Mucosa of descending colon (tissue), 3 donors: Measurements from ENCODE around the gene RPL21. TPM values are rescaled to one million over a fixed set of nuclear protein-coding genes. Genes with fewer than 3 reads are reported as not detected.

ENCODE experiments used
- ATAC-seq: fragments of 200-7000 bp; cut with Tn5 transposase; one replicate; pipeline ENCODE4 v1.9.1; 2020; ENCODE audit warnings: mild to moderate bottlenecking, moderate library complexity
- DNase-seq, 3 donors: peaks; one replicate each; pipeline ENCODE4 v3.0.0-alpha.2; 2020
- H3K36me3 ChIP-seq: fragments of 200-600 bp; one replicate; pipeline ENCODE4 v1.8.0; 2021; ENCODE audit warnings: low read depth, mild to moderate bottlenecking
- H3K4me1 ChIP-seq: fragments of 200-600 bp; one replicate; pipeline ENCODE4 v1.8.0; 2021; ENCODE audit warnings: low read depth, mild to moderate bottlenecking
- H3K4me3 ChIP-seq: fragments of 200-600 bp; one replicate; pipeline ENCODE4 v1.8.0; 2021; ENCODE audit warnings: mild to moderate bottlenecking
- H3K9me3 ChIP-seq: fragments of 200-600 bp; one replicate; pipeline ENCODE4 v1.8.0; 2021; ENCODE audit warnings: mild to moderate bottlenecking
- intact Hi-C, 2 donors: fragments of 100-400 bp; cut with DNase I in 1 of 2; cut with micrococcal nuclease in 1 of 2; formaldehyde crosslinking; loops; one replicate each; pipeline versions ENCODE4 v1.11.0 to v1.11.1; 2022; cut with DNase I, micrococcal nuclease
- long read RNA-seq, 2 donors: library from polyadenylated mRNA; unstranded; transcript quantifications; one replicate each; pipeline ENCODE4 v2.0.0, GENCODE V29; 2019 to 2021
- total RNA-seq, 3 donors: library from RNA; stranded (reverse); fragmentation: NEBNext Ultra II Directional in 2 of 3; extraction: Animal tissue kit (Norgen Biotek cat#: 25700) in 2 of 3; gene quantifications; one replicate each; pipeline versions ENCODE4 v1.2.1 to v1.2.4, GENCODE V29; 2021 to 2023
- TF ChIP-seq, protein P1 (sequence below): fragments of 200-600 bp; IDR thresholded peaks from one replicate; pipeline ENCODE4 v1.8.0; 2022; ENCODE audit warnings: antibody characterized with exemption, mild to moderate bottlenecking
- donor health status: DM: no; HTN: no; CAD: no; lungs with moderate emphysema.
- donor health status: DM: no; HTN: no; CAD: no.
- donor health status: DM: no; HTN: yes; CAD: no.

Gene RPL21
- 100 to 1,000 TPM; 721 to 896 (median 791) TPM for total RNA-seq
- long read RNA-seq, donor 1, transcript RPL21-202 (6 exons, 815 nt): major isoform, 14 of 23 reads
- long read RNA-seq, donor 1, partial matches to known transcripts: 2 of 23 reads
- long read RNA-seq, donor 1, other reads (novel, unspliced or antisense): 2 of 23 reads
- long read RNA-seq, donor 2, transcript RPL21-202 (6 exons, 815 nt): major isoform, 25 of 39 reads
- long read RNA-seq, donor 2, partial matches to known transcripts: 7 of 39 reads
- long read RNA-seq, donor 2, other reads (novel, unspliced or antisense): 4 of 39 reads

DNA sequence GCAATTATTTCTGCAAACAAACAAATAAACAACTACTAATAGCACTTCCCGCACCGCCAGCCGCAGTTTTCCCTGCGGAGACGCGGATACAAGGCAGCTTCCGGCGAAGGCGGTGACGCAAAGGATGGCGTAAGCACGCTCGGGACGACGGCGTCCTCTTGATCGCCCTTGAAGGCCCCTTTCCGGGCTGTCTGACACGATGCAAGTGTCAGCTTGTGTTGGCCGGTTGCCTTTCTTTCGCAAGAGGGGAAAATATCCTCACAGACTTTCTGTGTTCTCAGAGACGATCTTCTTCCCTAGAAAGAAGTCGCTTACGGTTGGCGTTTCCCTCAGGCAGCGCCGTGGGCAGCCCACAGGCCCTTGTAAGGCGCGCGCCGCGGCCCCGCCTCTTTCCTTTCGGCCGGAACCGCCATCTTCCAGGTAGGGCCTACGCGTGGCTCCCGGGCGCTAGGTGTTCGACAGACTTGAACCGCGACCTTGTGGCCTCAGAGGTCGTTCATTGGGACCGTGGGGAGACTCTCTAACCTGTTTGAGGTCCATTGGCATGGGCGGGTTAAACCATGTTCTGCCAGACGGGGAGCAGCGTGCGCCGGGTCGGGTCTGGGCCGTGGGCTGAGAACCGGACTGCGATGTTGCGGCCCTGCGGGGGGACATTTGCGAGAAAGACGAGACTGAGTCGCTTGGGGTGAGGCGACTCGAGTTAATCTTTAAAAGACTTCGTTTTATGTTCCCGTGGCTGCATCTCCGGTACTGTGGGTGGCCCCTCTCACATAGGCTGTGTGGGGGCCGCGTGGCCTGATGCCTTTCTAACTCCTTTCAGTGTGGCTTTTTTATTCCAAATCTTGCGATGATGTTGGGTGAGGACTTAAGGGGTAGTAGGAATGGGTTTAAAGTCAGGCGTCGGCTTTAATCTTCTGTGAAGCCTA lies at the start of gene RPL21:
RPL21 (plus strand) TSS at position 393 of the 926 bp plus-strand sequence. CDS start 2,219 bp downstream, outside the sequence.
- ATAC-seq: peak; percentile 97
- TF ChIP-seq, protein P1, sequence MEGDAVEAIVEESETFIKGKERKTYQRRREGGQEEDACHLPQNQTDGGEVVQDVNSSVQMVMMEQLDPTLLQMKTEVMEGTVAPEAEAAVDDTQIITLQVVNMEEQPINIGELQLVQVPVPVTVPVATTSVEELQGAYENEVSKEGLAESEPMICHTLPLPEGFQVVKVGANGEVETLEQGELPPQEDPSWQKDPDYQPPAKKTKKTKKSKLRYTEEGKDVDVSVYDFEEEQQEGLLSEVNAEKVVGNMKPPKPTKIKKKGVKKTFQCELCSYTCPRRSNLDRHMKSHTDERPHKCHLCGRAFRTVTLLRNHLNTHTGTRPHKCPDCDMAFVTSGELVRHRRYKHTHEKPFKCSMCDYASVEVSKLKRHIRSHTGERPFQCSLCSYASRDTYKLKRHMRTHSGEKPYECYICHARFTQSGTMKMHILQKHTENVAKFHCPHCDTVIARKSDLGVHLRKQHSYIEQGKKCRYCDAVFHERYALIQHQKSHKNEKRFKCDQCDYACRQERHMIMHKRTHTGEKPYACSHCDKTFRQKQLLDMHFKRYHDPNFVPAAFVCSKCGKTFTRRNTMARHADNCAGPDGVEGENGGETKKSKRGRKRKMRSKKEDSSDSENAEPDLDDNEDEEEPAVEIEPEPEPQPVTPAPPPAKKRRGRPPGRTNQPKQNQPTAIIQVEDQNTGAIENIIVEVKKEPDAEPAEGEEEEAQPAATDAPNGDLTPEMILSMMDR: no peak
- intact Hi-C loops: no loop called here
- Histone ChIP-seq H3K4me3 (peak within 1 kb of the TSS; percentile 66), H3K36me3 (no peaks in the 10 kb centered on the region), H3K4me1 (peaks cover 18% of the 10 kb centered on the region), H3K9me3 (no peaks in the 10 kb centered on the region)
- DNase-seq: peak; percentile 94 to 98 (median 97)

DNA sequence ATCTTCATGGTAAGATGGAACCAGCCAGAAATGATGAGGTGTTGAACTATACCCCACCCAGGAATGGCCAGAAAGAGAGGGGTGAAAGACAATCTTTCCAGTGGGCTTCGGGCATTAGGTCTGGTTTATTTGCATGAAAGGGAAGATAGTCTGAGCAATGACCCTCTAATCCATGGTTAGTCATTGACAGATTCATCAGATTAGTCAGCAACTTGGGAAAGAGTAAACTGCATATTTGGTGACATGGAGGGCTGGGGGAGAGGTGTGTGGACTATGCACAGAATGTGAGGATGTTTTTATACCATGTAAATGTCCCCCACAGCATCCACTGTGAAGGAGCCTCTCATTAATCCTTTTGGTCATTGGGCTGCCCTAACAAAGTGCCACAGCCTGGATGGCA lies 49.7 kb upstream of the RPL21 start:
- intact Hi-C loops: no loop called here
- ATAC-seq: no peak
- DNase-seq: no peak

DNA sequence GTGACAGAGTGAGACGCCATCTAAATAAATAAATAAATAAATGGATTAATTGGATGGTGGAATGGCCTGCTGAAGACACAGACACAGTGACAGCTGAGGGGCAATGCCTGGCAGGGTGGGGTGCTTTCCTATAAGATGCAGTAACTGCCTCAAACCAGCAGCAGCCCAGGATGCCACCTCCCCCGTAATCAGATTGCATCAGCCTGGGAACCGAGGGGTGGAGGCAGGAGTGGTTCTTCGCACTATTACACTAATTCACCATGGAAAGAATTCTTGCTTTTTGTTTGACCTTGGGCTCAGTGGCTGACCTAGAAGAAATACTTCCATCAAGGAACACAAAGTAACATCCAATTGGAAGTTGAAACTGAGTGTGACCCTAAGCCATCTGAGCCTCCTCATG lies 48.2 kb upstream of the RPL21 start:
- DNase-seq: no peak
- Histone ChIP-seq H3K36me3 (no peaks in the 10 kb centered on the region), H3K4me3 (no peak overlapping the region), H3K9me3 (no peaks in the 10 kb centered on the region), H3K4me1 (no peaks in the 10 kb centered on the region)
- intact Hi-C loops: no loop called here
- TF ChIP-seq, protein P1: no peak
- no peak for ATAC-seq

More for the DNA sequence above, 49.7 kb upstream of the RPL21 start:
- TF ChIP-seq, protein P1: no peak
- Histone ChIP-seq H3K4me1 (no peaks in the 10 kb centered on the region), H3K4me3 (no peak overlapping the region), H3K9me3 (no peaks in the 10 kb centered on the region), H3K36me3 (no peaks in the 10 kb centered on the region)

DNA sequence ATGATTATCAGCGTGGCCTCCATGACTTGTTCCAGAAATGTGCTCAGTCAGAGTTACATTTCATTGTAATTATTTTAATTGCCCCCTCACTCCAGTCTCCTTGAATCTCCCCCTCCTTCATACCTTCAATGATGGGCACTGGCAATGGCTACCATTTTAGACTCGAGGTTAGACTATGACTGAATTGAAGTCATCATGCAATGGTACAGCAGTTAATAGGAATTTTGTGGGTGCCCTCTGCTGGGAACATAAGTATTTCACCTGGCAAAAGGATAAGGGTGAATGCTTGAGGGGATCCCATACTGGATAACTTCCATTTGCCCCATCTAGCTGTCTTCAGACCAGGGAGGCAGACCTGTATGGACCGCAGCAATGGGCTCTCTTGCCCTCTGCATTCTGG lies 47.5 kb upstream of the RPL21 start:
- peak in 1 of 3 donors; percentile 25 for DNase-seq
- H3K4me3 ChIP-seq: no peak overlapping the region
- no peaks in the 10 kb centered on the region for H3K9me3 ChIP-seq
- no peaks in the 10 kb centered on the region for H3K4me1 ChIP-seq
- TF ChIP-seq, protein P1: no peak
- no peaks in the 10 kb centered on the region for H3K36me3 ChIP-seq
- intact Hi-C loops: no loop called here
- ATAC-seq: peak; percentile 14

DNA sequence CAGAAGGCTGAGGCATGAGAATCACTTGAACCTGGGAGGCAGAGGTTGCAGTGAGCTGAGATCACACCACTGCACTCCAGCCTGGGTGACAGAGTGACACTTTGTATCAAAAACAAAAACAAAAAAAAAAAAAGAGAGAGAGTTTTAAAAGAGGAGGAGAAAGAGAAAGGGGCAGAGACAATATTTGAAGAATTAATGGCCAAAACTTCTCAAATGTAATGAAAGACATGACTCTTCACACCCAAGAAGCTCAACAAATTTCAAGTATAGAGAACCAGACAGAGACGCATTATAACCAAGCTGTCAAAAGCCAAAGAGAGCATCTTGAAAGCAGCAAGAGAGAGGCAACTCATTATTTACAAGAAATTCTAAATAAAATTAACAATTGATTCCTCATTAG lies 42.8 kb upstream of the RPL21 start:
- TF ChIP-seq, protein P1: no peak
- H3K4me1 ChIP-seq: no peaks in the 10 kb centered on the region
- DNase-seq: no peak
- intact Hi-C loops: no loop called here
- no peak for ATAC-seq
- no peaks in the 10 kb centered on the region for H3K36me3 ChIP-seq
- H3K4me3 ChIP-seq: no peak overlapping the region
- H3K9me3 ChIP-seq: no peaks in the 10 kb centered on the region
